Lower leg skin (tissue), 3 donors: ENCODE results near the gene CREBBP.

Experiments used
- POLR2A ChIP-seq, 2 donors: fragments of 450-650 bp; IDR thresholded peaks; one replicate each; pipeline ENCODE4 v1.6.1; 2016 to 2017; ENCODE audit warnings: antibody characterized with exemption in 2 of 2, mild to moderate bottlenecking in 1 of 2, moderate library complexity in 1 of 2
- TF ChIP-seq, protein P1 (sequence below), 3 donors: fragments of 450-650 bp; IDR thresholded peaks; one replicate each; pipeline ENCODE4 v1.5.1; 2016; ENCODE audit warnings: antibody characterized with exemption in 3 of 3, mild to moderate bottlenecking in 3 of 3, moderate library complexity in 2 of 3

DNA sequence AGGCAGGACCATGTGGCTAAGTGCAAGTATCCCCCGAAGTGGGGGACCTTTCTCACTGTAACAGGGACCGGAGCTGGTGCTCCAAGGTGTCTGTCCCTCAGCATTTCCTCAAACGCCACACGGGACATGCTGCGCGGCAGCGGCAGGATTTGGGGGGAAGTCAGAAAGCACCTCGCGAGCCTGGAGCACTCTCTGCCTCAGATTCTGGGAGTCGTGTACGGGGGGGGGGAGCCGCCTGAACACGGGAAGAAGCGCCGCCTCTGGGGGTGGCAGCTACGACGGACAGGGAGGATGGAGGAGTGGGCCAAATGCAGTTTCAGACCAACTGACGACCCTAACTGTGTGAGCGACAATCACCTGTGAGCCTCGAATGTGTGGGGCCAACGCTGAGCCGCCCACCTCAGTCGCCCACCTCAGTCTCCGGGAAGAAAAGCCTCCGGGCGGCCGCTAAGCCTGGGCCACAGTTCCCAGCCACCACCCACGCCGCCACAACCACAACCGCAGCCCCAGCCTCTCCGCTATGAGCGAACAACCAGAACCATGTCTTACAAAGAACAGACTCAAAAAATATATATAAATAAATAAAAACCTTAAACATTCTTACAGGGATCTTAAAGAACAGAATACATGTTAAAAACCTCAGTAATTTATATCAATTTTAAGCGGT, 154.4 kb downstream of the CREBBP start:
- TF ChIP-seq, protein P1, sequence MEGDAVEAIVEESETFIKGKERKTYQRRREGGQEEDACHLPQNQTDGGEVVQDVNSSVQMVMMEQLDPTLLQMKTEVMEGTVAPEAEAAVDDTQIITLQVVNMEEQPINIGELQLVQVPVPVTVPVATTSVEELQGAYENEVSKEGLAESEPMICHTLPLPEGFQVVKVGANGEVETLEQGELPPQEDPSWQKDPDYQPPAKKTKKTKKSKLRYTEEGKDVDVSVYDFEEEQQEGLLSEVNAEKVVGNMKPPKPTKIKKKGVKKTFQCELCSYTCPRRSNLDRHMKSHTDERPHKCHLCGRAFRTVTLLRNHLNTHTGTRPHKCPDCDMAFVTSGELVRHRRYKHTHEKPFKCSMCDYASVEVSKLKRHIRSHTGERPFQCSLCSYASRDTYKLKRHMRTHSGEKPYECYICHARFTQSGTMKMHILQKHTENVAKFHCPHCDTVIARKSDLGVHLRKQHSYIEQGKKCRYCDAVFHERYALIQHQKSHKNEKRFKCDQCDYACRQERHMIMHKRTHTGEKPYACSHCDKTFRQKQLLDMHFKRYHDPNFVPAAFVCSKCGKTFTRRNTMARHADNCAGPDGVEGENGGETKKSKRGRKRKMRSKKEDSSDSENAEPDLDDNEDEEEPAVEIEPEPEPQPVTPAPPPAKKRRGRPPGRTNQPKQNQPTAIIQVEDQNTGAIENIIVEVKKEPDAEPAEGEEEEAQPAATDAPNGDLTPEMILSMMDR (IDR thresholded peaks at IDR 0.05): no peak
- TF ChIP-seq POLR2A (IDR thresholded peaks at IDR 0.05): no peak
